GM18511 (cell line): ENCODE measurements around the gene CUEDC1.
"Not testable (repeated sequence)": the region's sequence is repeated elsewhere in the genome, so short reads cannot be mapped to it uniquely, and the experiment has no call there.

ENCODE experiments used
- ATAC-seq: cut with Tn5 transposase; IDR thresholded peaks from one replicate; pipeline ENCODE4 v1.9.1; 2021; ENCODE audit warnings: mild to moderate bottlenecking, moderate library complexity; ENCODE audit not compliant: unreplicated experiment

The CUEDC1 gene

GRCh38 chr17:57846056-57846945 lies 108.9 kb downstream of the CUEDC1 start:
- ATAC-seq = not testable (repeated sequence)

GRCh38 chr17:57842280-57842679 lies 112.9 kb downstream of the CUEDC1 start:
- ATAC-seq = no peak

- no peak for ATAC-seq
These were observed 115.7 kb downstream of the CUEDC1 start for GRCh38 chr17:57839571-57839923.

- ATAC-seq = no peak
These were observed 116.2 kb downstream of the CUEDC1 start for GRCh38 chr17:57838857-57839570.

GRCh38 chr17:57838453-57838852 lies 116.8 kb downstream of the CUEDC1 start:
- no peak for ATAC-seq

GRCh38 chr17:57835333-57835900 lies 119.8 kb downstream of the CUEDC1 start:
- no peak for ATAC-seq

GRCh38 chr17:57834146-57834741 lies 121.0 kb downstream of the CUEDC1 start:
- ATAC-seq = no peak

- peak; percentile 63 for ATAC-seq
These were observed 121.9 kb downstream of the CUEDC1 start for GRCh38 chr17:57833179-57833939.

GRCh38 chr17:57832314-57833178 lies 122.7 kb downstream of the CUEDC1 start:
- peak; percentile 4 for ATAC-seq

- ATAC-seq = no peak
These were observed 124.3 kb downstream of the CUEDC1 start for GRCh38 chr17:57830880-57831279.

- ATAC-seq = no peak
These were observed 131.5 kb downstream of the CUEDC1 start for GRCh38 chr17:57823469-57824401.

GRCh38 chr17:57819867-57820266 lies 135.3 kb downstream of the CUEDC1 start:
- no peak for ATAC-seq

- no peak for ATAC-seq
These were observed 135.9 kb downstream of the CUEDC1 start for GRCh38 chr17:57819285-57819684.

- ATAC-seq = no peak
These were observed 137.1 kb downstream of the CUEDC1 start for GRCh38 chr17:57818066-57818465.

GRCh38 chr17:57817299-57817698 lies 137.9 kb downstream of the CUEDC1 start:
- no peak for ATAC-seq

GRCh38 chr17:57814421-57814820 lies 140.8 kb downstream of the CUEDC1 start:
- ATAC-seq = no peak

GRCh38 chr17:57811638-57812280 lies 143.5 kb downstream of the CUEDC1 start:
- no peak for ATAC-seq
